B cell (primary cell): ENCODE results near the gene SPATA6L.

Experiments
- EZH2 ChIP-seq: IDR thresholded peaks from 2 replicates; pipeline ENCODE4 v1.6.1; 2012; ENCODE audit warnings: borderline replicate concordance, low read depth, mild to moderate bottlenecking, moderate library complexity, low read length; ENCODE audit not compliant: insufficient read depth, poor library complexity, severe bottlenecking
- TF ChIP-seq, protein P1 (sequence below): fragments of 200-600 bp; IDR thresholded peaks from one replicate; pipeline ENCODE4 v1.8.0; 2022; ENCODE audit warnings: antibody characterized with exemption, mild to moderate bottlenecking

DNA sequence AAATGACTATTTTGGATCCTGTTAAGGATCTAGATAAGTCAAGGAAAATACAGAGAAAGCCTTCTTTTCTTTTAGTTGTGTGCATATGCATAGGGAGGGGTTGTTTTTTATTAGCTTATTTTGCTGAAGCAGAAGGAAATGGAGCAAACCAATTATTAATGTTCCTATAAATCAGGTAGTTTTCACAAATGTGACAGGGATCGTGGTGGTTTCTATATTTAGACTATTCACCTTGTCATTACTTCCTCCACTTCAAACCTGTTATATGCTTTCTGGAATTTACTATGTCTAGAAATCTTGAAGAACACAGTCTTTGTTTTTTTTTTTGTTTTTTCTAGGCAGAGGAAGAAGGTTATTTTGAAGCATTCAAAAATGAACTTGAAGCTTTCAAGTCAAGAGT is 35.2 kb upstream of the SPATA6L start:
- TF ChIP-seq, protein P1, sequence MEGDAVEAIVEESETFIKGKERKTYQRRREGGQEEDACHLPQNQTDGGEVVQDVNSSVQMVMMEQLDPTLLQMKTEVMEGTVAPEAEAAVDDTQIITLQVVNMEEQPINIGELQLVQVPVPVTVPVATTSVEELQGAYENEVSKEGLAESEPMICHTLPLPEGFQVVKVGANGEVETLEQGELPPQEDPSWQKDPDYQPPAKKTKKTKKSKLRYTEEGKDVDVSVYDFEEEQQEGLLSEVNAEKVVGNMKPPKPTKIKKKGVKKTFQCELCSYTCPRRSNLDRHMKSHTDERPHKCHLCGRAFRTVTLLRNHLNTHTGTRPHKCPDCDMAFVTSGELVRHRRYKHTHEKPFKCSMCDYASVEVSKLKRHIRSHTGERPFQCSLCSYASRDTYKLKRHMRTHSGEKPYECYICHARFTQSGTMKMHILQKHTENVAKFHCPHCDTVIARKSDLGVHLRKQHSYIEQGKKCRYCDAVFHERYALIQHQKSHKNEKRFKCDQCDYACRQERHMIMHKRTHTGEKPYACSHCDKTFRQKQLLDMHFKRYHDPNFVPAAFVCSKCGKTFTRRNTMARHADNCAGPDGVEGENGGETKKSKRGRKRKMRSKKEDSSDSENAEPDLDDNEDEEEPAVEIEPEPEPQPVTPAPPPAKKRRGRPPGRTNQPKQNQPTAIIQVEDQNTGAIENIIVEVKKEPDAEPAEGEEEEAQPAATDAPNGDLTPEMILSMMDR = no peak
- no peak for TF ChIP-seq EZH2
